ENCODE data around the gene NACC2.

Gene NACC2, protein sequence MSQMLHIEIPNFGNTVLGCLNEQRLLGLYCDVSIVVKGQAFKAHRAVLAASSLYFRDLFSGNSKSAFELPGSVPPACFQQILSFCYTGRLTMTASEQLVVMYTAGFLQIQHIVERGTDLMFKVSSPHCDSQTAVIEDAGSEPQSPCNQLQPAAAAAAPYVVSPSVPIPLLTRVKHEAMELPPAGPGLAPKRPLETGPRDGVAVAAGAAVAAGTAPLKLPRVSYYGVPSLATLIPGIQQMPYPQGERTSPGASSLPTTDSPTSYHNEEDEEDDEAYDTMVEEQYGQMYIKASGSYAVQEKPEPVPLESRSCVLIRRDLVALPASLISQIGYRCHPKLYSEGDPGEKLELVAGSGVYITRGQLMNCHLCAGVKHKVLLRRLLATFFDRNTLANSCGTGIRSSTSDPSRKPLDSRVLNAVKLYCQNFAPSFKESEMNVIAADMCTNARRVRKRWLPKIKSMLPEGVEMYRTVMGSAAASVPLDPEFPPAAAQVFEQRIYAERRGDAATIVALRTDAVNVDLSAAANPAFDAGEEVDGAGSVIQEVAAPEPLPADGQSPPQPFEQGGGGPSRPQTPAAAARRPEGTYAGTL

GRCh38 chr9:136095070-136096058, at the start of gene NACC2:
NACC2 (minus strand) TSS chr9:136095289; CDS start chr9:136050521, 44,768 bp downstream.
- DNase-seq, result peak; percentile 75

DNA sequence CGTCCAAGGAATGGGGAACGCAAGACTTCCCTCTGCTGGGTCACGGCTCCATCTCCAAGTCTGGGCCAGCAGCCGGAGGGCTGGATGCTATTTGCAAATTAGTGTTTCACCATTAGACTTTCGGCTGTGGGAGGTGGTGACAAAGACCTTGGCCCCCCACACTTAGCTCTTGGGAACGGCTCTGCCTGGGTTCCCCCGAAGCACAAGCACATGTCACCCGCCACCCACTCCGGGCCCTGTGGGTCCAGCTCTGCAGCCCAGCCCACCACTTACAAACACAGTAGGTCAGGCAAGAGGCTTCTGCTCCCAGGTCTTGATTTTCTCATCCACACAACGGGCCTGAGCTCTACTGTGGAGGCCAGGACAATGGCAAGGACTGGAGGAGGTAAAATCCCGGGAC, 49.4 kb upstream of the NACC2 start:
- no peak for DNase-seq

DNA sequence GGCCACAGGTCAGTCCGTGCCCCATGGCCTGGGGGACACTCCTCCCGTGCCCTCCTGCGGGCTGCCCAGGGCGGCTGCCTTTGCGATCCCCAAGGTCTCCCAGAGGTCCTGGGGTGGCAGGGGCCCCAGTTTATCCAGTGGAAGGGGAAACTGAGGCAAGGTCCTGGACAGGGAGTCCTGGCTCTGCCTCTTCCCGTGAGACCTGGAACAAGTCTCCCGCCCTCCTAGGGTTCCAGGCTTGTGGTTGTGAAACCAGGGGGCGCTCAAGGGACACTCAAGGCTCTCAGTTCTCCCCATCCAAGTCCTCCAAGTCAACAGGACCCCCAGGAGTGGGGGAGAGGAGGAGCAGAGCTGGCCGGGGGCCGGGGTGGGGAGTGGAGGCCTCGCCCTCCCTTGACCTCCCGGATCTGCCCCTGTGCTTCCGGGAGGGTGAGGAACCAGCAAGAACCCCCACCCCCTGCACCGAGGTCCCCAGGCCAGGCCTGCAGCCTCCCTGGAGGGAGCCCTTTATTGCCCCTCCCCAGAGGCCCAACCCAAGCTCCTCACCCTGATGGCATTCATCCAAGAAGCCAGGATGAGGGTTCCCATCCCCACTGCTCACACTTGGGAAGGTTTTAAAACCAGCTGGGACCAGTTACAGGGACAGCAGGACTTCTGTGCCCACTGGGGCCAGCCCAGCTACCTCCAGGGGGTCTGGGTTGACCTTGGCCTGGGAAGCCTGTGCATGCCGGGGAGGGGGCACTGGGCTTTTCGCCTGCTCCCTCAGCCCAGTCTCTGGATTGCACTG, 48.3 kb upstream of the NACC2 start:
- no peak for DNase-seq

- DNase-seq, result no peak
Observed at GRCh38 chr9:136142859-136143214, 47.7 kb upstream of the NACC2 start.

- DNase-seq, result no peak
Observed at GRCh38 chr9:136142414-136142796, 47.3 kb upstream of the NACC2 start.

DNA sequence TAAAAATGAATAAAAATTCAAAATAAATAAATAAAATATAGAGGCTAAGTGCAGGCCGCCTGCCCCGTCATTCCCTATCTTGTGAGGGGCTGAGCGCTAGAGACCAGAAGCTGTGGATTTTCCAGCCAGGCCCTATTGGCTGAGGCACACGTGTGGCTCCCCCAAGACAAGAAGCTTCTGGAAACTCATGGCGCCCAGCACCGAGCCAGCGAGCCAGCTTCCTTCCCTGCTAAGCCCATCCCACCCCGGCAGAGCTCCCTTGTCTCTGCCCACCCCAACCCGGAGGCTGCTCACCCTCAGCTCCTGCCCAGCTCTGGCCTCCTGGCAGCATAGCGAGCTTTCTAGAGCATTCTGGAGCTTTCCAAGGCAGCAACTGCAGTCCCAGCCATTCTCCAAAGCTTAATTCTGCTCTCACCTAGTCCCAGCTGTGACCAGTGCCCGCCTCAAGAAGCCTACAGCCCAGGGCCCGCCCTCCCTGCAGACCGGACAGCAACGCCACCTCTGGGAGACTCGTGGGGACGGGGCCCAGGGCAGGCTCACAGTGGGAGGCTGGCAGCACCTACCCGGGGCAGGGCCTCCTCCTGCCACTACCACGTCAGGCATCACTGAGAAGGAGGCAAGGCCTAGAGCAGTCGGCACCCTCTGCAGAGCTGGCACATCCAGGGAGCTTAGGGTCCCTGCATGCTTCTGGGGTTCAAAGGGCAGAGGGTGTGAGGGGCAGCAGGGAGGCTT, 46.8 kb upstream of the NACC2 start:
- DNase-seq, result no peak

GRCh38 chr9:136140966-136141365, 45.9 kb upstream of the NACC2 start:
- DNase-seq, result no peak

DNA sequence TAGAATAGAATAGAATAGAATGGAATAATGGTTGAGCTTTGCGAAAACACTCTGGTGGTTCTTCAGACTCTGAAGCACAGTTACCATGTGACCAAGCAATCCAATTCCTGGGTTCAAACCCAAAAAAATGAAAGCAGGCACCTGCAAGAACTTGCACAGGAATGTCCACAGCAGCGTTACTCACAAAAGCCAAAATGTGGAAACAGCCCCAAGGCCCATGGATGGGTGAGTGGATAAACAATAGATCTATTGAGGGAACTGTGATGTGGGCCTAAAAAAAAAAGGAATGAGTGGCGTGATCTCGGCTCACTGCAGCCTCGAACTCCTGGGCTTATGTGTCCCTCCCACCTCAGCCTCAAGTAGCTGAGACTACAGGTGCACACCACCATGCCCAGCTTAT, 45.0 kb upstream of the NACC2 start:
- DNase-seq, result no peak

- DNase-seq, result no peak
Observed at GRCh38 chr9:136138566-136138965, 43.5 kb upstream of the NACC2 start.

DNA sequence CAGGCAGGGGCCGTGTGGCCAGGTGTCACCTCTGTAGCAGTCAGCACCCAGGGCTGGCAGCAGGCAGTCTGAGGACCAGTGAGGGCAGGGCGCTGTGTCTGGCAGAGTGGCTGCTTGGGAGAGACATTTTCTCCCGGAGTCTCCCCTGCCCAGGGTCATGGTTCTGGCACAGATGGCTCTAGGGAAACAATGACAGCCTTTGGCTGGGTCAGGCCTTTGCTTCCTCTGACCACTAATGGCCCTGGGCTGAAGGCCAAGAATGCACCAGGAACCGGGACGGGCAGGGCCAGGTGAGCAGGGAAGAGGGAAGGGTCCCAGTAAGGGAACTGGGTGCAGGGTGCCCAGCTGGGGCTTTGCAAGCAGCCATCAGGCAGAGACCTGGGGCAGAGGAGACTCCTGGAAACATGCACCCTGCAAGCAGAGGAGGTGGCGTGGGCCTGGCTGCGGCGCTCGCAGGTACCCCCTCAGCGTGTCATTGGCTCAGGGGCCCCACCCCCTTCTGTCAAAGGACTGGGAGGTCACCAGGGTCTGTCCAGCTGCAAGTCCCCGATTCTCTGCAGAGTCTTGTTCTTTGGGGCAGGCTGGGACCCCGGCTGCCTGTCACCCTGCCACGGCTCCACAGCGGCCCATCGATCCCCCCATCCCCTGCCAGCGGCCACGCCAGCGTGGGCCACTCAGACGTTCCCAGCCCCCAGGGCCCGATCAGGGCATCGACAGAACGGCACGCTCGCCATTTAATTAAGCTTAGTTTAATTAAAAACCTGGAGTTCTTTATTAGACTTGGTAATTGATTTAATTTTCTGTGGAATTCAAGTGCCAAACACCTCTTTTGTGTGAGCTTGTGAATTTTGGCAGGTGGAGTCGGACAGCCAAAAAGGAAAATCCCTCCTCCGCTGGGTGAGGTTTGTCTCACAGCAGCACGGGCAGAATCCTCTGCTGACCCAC, 42.5 kb upstream of the NACC2 start:
- DNase-seq, result no peak

DNA sequence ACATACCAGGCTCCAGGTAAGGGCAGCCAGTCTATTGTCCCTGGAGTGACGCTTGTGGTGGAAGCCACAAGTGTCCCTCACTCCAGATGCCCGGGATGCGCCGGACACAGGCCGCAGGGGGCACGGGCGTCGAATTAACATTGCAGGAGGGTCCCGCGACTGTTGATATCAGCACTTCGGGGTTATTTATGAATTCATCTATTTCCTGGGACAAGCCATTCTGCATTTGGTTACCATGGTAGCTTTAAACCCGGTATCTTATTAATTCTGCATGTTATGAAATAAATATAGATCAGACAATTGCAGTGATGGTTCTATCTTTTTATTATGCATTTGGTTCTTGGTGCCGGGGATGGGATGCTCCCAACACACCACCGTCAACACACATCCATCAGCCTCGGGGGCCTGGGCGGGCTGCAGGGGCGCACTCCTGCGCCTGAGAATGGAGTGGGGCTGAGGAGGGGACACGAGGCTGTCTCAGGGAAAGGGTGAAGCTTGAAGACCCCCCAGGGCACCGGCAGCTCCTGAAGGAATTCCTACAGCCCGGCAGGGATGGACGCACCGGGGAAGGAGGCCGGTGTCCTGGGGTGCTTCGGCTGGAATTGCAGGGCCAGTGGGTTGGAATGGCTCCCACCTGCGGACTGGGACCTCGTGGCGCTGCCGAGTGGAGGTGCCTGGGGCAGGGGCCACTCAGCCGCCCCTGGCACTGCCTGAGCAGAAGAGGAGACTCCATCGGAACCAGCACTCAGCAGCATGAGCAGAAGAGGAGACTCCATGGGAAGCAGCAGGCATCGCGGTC, 41.2 kb upstream of the NACC2 start:
- DNase-seq, result no peak

GRCh38 chr9:136135326-136136126, 40.4 kb upstream of the NACC2 start:
- DNase-seq, result no peak

DNA sequence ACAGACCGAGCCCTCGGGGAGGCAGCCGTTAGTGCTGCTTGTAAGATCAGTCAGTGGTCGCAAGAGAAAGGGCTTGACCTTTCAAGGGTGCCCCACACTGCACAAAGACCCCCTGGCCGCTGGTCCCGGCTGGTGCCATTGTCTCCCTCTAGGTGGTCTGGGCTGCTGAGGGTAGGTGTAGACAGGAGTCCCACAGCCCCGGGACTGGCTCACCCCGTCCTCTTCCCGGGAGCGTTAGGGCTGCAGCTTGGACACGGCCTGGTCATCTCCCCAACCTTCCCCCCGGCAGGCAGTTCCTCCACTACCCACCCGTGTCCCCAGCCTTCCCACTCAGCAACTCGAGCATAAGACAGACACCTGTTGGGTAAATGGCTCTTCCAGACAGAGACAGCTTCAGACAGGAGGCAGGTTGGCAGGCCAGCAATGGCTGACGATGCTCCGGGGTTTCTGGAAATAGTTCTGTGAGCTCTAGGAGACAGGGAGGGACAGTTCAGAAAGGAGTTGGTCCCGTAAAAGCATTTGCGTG, 38.9 kb upstream of the NACC2 start:
- no peak for DNase-seq

GRCh38 chr9:136133191-136133958, 38.3 kb upstream of the NACC2 start:
- DNase-seq, result no peak

DNA sequence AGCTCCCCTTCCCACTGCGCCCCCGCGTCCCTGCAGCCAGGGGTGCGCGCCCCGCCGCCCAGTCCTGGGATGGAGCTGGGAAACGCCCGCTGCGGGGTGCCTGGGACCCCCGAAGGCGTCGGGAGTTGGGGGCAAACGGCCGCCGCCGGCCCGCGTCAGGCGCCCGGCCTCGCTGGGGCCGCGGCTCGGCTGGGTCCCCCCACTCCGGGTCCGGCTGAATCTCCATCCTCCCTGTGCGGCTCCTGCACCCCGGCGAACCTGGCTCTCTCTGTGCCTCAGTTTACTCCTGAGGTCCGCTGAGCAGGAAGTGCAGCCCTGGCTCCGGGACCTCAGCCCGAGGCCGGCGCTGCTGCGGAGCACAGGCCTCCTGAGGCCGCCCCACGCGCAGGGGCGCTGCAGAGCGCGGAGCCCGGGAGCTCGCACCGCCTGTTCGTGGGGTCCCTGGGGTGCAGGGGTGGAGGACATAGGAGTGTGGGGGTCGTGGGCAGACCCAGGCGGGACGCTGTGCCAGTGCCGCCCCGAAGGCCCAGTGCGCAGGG, 37.5 kb upstream of the NACC2 start:
- no peak for DNase-seq

- DNase-seq, result no peak
Observed at GRCh38 chr9:136131629-136132511, 36.8 kb upstream of the NACC2 start.

GRCh38 chr9:136129176-136129575, 34.1 kb upstream of the NACC2 start:
- no peak for DNase-seq

Measured in activated CD8-positive, alpha-beta memory T cell treated with anti-CD3 and anti-CD28 coated beads for 24 hours (primary cell).